HCT116 (cell line): ENCODE results near the gene INF2. TPM values are rescaled to one million over a fixed set of nuclear protein-coding genes. Genes with fewer than 3 reads are reported as not detected.

ENCODE experiments used
- ATAC-seq: fragments of 200-7000 bp; cut with Tn5 transposase; 2 replicates; pipeline ENCODE4 v1.9.1; 2020; ENCODE audit warnings: mild to moderate bottlenecking, moderate library complexity
- BruUV-seq: library from RNA; stranded (reverse); fragments of 400-500 nt; replicated peaks from 2 replicates; lab custom pipeline; 2021; lab: Mats Ljungman, UMichigan
- CTCF ChIA-PET: fragments of 300-600 bp; sonication (Branson Sonifier 250); formaldehyde crosslinking; loops from one replicate; lab custom pipeline; 2021; ENCODE audit warnings: antibody characterized with exemption; lab: Charles Lee
- POLR2A ChIA-PET: fragments of 300-600, 350-600 bp; sonication (Branson Sonifier 250); formaldehyde crosslinking; loops from one replicate; lab custom pipeline; 2021; ENCODE audit warnings: antibody characterized with exemption; lab: Charles Lee
- RAD21 ChIA-PET, 2 experiments: fragments of 300-600 bp; sonication (Branson Sonifier 250); formaldehyde crosslinking; loops; one replicate each; lab custom pipeline; 2023; ENCODE audit warnings: low total read pairs in 2 of 2; ENCODE audit not compliant: uncharacterized antibody in 2 of 2, unreplicated experiment in 2 of 2, low non-redundant PET in 1 of 2; lab: Charles Lee
- DNase-seq: peaks from one replicate; pipeline ENCODE4 v3.0.0-alpha.2; 2010; ENCODE audit warnings: low read depth, low spot score
- H2AFZ ChIP-seq: fragments of 200-600 bp; shearing (Covaris generic), sonication (generic); 2 replicates; pipeline ENCODE4 v1.6.1; 2017; ENCODE audit warnings: low read depth, mixed run types, mixed read lengths, antibody characterized with exemption, low read length; ENCODE audit not compliant: poor library complexity, severe bottlenecking
- H3K27ac ChIP-seq: 2 replicates; pipeline ENCODE4 v1.5.1; 2012; ENCODE audit warnings: low read depth, low read length
- H3K27me3 ChIP-seq: fragments of 200-600 bp; sonication (generic); 2 replicates; pipeline ENCODE4 v1.6.1; 2016; ENCODE audit warnings: mixed run types, low read length, mixed read lengths; ENCODE audit not compliant: insufficient read depth
- H3K36me3 ChIP-seq, 2 experiments: fragments of 200-500 bp in 1 of 2; fragments of 200-600 bp in 1 of 2; sonication (Bioruptor generic) in 1 of 2; sonication (generic) in 1 of 2; 2 replicates each; pipeline versions ENCODE4 v1.5.1 to v1.6.1; 2014 to 2016; ENCODE audit warnings: low read length in 2 of 2, inconsistent platforms in 1 of 2, mixed read lengths in 1 of 2, mixed run types in 1 of 2; ENCODE audit not compliant: insufficient read depth in 2 of 2, control insufficient read depth in 1 of 2
- H3K4me1 ChIP-seq, 2 experiments: fragments of 200-600 bp in 1 of 2; sonication (generic) in 1 of 2; 2 replicates each; pipeline versions ENCODE4 v1.5.1 to v1.6.1; 2012 to 2017; ENCODE audit warnings: low read length in 2 of 2, inconsistent platforms in 1 of 2, mild to moderate bottlenecking in 1 of 2, mixed read lengths in 1 of 2, mixed run types in 1 of 2, moderate library complexity in 1 of 2; ENCODE audit not compliant: insufficient read depth in 2 of 2, control insufficient read depth in 1 of 2
- H3K4me2 ChIP-seq: fragments of 200-600 bp; sonication (generic); 2 replicates; pipeline ENCODE4 v1.6.1; 2017; ENCODE audit warnings: mixed run types, low read length, mixed read lengths
- H3K4me3 ChIP-seq, 2 experiments: fragments of 200-600 bp in 1 of 2; sonication (generic) in 1 of 2; replicated peaks in 1 of 2; 2 replicates each; pipeline ENCODE4 v1.5.1; 2011 to 2016; ENCODE audit warnings: low read length in 2 of 2, control low read depth in 1 of 2, low read depth in 1 of 2, mild to moderate bottlenecking in 1 of 2, mixed read lengths in 1 of 2, mixed run types in 1 of 2
- H3K79me2 ChIP-seq: fragments of 200-600 bp; sonication (generic); 2 replicates; pipeline ENCODE4 v1.6.1; 2017; ENCODE audit warnings: mild to moderate bottlenecking, mixed run types, low read length, moderate library complexity, mixed read lengths; ENCODE audit not compliant: insufficient read depth
- H3K9ac ChIP-seq: fragments of 200-600 bp; sonication (generic); 2 replicates; pipeline ENCODE4 v1.6.1; 2016; ENCODE audit warnings: low read length, mixed read lengths
- H3K9me2 ChIP-seq: fragments of 200-600 bp; sonication (generic), shearing (Covaris generic); 2 replicates; pipeline ENCODE4 v1.6.1; 2017; ENCODE audit warnings: mixed run types, mild to moderate bottlenecking, moderate library complexity; ENCODE audit not compliant: insufficient read depth
- H3K9me3 ChIP-seq, 2 experiments: fragments of 200-500 bp in 1 of 2; fragments of 200-600 bp in 1 of 2; sonication (Bioruptor generic) in 1 of 2; sonication (generic) in 1 of 2; 2 replicates each; pipeline ENCODE4 v1.6.1; 2014 to 2017; ENCODE audit warnings: low read length in 2 of 2, mixed read lengths in 2 of 2, inconsistent platforms in 1 of 2, low read depth in 1 of 2, mild to moderate bottlenecking in 1 of 2, mixed run types in 1 of 2, moderate library complexity in 1 of 2; ENCODE audit not compliant: control insufficient read depth in 1 of 2, insufficient read depth in 1 of 2
- H4K20me1 ChIP-seq: fragments of 200-600 bp; sonication (generic), shearing (Covaris generic); 2 replicates; pipeline ENCODE4 v1.6.1; 2017; ENCODE audit warnings: mixed run types, mild to moderate bottlenecking, moderate library complexity; ENCODE audit not compliant: insufficient read depth
- ATF3 ChIP-seq: IDR thresholded peaks from 2 replicates; pipeline ENCODE4 v1.6.1; 2012
- CBX3 ChIP-seq: IDR thresholded peaks from 2 replicates; pipeline ENCODE4 v1.6.1; 2012; ENCODE audit warnings: low read depth
- CEBPB ChIP-seq: IDR thresholded peaks from 2 replicates; pipeline ENCODE4 v1.6.1; 2012; ENCODE audit warnings: low read depth
- CTCF ChIP-seq, 3 experiments: fragments of 200-600 bp in 1 of 3; sonication (generic) in 1 of 3; IDR thresholded peaks in 2 of 3; conservative IDR thresholded peaks in 1 of 3; 2 replicates each; pipeline ENCODE4 v1.5.1; 2012 to 2017; ENCODE audit warnings: low read depth in 2 of 3, low read length in 2 of 3, antibody characterized with exemption in 1 of 3, borderline replicate concordance in 1 of 3, control low read depth in 1 of 3, mild to moderate bottlenecking in 1 of 3, mixed read lengths in 1 of 3, mixed run types in 1 of 3, moderate library complexity in 1 of 3; ENCODE audit not compliant: insufficient read depth in 1 of 3
- EGR1 ChIP-seq: IDR thresholded peaks from 2 replicates; pipeline ENCODE4 v1.6.1; 2012; ENCODE audit warnings: low read depth
- EZH2 ChIP-seq: fragments of 200-600 bp; sonication (generic); IDR thresholded peaks from 2 replicates; pipeline ENCODE4 v1.6.1; 2017; ENCODE audit warnings: antibody characterized with exemption, mixed run types
- EZH2phosphoT487 ChIP-seq: fragments of 200-600 bp; IDR thresholded peaks from 2 replicates; pipeline ENCODE4 v1.6.1; 2018; ENCODE audit warnings: antibody characterized with exemption, borderline replicate concordance
- JUND ChIP-seq: IDR thresholded peaks from 2 replicates; pipeline ENCODE4 v1.6.1; 2012
- MAX ChIP-seq: IDR thresholded peaks from 2 replicates; pipeline ENCODE4 v1.6.1; 2012
- POLR2A ChIP-seq: IDR thresholded peaks from 2 replicates; pipeline ENCODE4 v1.7.0; 2011; ENCODE audit warnings: borderline replicate concordance; ENCODE audit not compliant: insufficient read depth, insufficient read length; ENCODE audit errors: extremely low read depth
- POLR2AphosphoS5 ChIP-seq: IDR thresholded peaks from 2 replicates; pipeline ENCODE4 v1.6.1; 2011; ENCODE audit warnings: mild to moderate bottlenecking, low read depth, low read length, moderate library complexity
- RAD21 ChIP-seq: IDR thresholded peaks from 2 replicates; pipeline ENCODE4 v1.6.1; 2012; ENCODE audit warnings: low read depth, mild to moderate bottlenecking
- SIN3A ChIP-seq: IDR thresholded peaks from 2 replicates; pipeline ENCODE4 v1.6.1; 2012; ENCODE audit warnings: low read depth
- SP1 ChIP-seq: IDR thresholded peaks from 2 replicates; pipeline ENCODE4 v1.6.1; 2012; ENCODE audit warnings: low read depth
- ZNF274 ChIP-seq: fragments of 200-500 bp; sonication (Bioruptor generic); IDR thresholded peaks from 2 replicates; pipeline ENCODE4 v1.6.1; 2014; ENCODE audit warnings: mild to moderate bottlenecking, low read depth, low read length, inconsistent platforms
- intact Hi-C: fragments of 100-400 bp; cut with micrococcal nuclease; formaldehyde crosslinking; loops from 2 replicates; pipeline ENCODE4 v1.10.0; 2022
- total RNA-seq: library from RNA; stranded (reverse); gene quantifications from one replicate; pipeline ENCODE4 v1.2.1, GENCODE V29; 2021; ENCODE audit not compliant: unreplicated experiment

INF2 gene
- total RNA-seq, 1 experiment from 2014 or later = 95.8 TPM

- Histone ChIP-seq H4K20me1 (no peaks in the 10 kb centered on the region), H3K9me3 (no peaks in the 10 kb centered on the region), H3K27ac (no peak overlapping the region), H2AFZ (no peak overlapping the region), H3K9me2 (no peaks in the 10 kb centered on the region), H3K4me3 (no peak overlapping the region), H3K4me2 (no peak overlapping the region), H3K27me3 (no peaks in the 10 kb centered on the region), H3K79me2 (no peaks in the 10 kb centered on the region), H3K9ac (no peak overlapping the region)
- ChIA-PET POLR2A (no interaction called here), RAD21 (no interaction called here), CTCF (no interaction called here)
- ATAC-seq = no peak
- intact Hi-C loops = no loop called here
- TF ChIP-seq EZH2phosphoT487 = no peak
- TF ChIP-seq SIN3A = no peak
- no peak for TF ChIP-seq SP1
- no peak for TF ChIP-seq JUND
- no peak for TF ChIP-seq CBX3
- no peak for TF ChIP-seq EGR1
- TF ChIP-seq EZH2 = no peak
- TF ChIP-seq POLR2A = no peak
- TF ChIP-seq ATF3 = no peak
- TF ChIP-seq CTCF (IDR thresholded peaks at IDR 0.05 in 2 of 3, conservative IDR thresholded peaks at IDR 0.05 in 1 of 3; ENCODE audit: borderline replicate concordance in 1 of 3, insufficient read depth in 1 of 3, low read depth in 2 of 3, low read length in 2 of 3) = no peak
- TF ChIP-seq CEBPB = no peak
- TF ChIP-seq RAD21 = no peak
- TF ChIP-seq POLR2AphosphoS5 = no peak
- no peak for TF ChIP-seq MAX
- no peak for TF ChIP-seq ZNF274
- TF ChIP-seq, all 23 proteins: peak for 0
- peaks cover 32 to 46% of the 10 kb centered on the region in 2 experiments for H3K4me1 ChIP-seq
- H3K36me3 ChIP-seq = no peaks in the 10 kb centered on the region
- no peak for DNase-seq
- no TSS peak for BruUV-seq
Observed at GRCh38 chr14:104675447-104675846, 14.0 kb upstream of the INF2 start.
